Measurements from ENCODE around the gene RSAD2. TPM values are rescaled to one million over a fixed set of nuclear protein-coding genes. Genes with fewer than 3 reads are reported as not detected.

RSAD2 gene
- total RNA-seq, 4 donors from 2014 or later = 3.7 to 7.0 (median 5.8) TPM

- Histone ChIP-seq H3K27ac (replicated peaks in 1 of 4) (no peak overlapping the region), H3K9me3 (peaks cover 8 to 91% (median 70%) of the 10 kb centered on the region in 4 donors), H3K4me1 (no peaks in the 10 kb centered on the region), H3K36me3 (peaks cover 16 to 58% (median 53%) of the 10 kb centered on the region in 4 donors), H3K4me3 (no peak overlapping the region), H3K27me3 (no peaks in the 10 kb centered on the region)
- DNase-seq (ENCODE audit: extremely low spot score) = no peak
- intact Hi-C loops (cut with DNase I) = no loop called here
- TF ChIP-seq, protein P1, sequence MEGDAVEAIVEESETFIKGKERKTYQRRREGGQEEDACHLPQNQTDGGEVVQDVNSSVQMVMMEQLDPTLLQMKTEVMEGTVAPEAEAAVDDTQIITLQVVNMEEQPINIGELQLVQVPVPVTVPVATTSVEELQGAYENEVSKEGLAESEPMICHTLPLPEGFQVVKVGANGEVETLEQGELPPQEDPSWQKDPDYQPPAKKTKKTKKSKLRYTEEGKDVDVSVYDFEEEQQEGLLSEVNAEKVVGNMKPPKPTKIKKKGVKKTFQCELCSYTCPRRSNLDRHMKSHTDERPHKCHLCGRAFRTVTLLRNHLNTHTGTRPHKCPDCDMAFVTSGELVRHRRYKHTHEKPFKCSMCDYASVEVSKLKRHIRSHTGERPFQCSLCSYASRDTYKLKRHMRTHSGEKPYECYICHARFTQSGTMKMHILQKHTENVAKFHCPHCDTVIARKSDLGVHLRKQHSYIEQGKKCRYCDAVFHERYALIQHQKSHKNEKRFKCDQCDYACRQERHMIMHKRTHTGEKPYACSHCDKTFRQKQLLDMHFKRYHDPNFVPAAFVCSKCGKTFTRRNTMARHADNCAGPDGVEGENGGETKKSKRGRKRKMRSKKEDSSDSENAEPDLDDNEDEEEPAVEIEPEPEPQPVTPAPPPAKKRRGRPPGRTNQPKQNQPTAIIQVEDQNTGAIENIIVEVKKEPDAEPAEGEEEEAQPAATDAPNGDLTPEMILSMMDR (IDR thresholded peaks at IDR 0.05) = no peak
- no peak for TF ChIP-seq EP300 (IDR thresholded peaks at IDR 0.05)
- 87% methylated on average over 5 of the region's 6 CpGs for WGBS
Observed at GRCh38 chr2:6846967-6847681, 30.5 kb upstream of the RSAD2 start.

- no peak for DNase-seq (ENCODE audit: extremely low spot score)
- Histone ChIP-seq H3K4me3 (no peak overlapping the region), H3K36me3 (peaks cover 16 to 88% (median 51%) of the 10 kb centered on the region in 4 donors), H3K27me3 (no peaks in the 10 kb centered on the region), H3K9me3 (peaks cover 0 to 40% (median 23%) of the 10 kb centered on the region in 4 donors), H3K4me1 (no peaks in the 10 kb centered on the region), H3K27ac (replicated peaks in 1 of 4) (no peak overlapping the region)
- TF ChIP-seq POLR2AphosphoS5 (IDR thresholded peaks at IDR 0.05) (no peak), POLR2A (IDR thresholded peaks at IDR 0.05; ENCODE audit: low read depth) (no peak), EP300 (IDR thresholded peaks at IDR 0.05) (no peak)
- TF ChIP-seq, protein P1 (IDR thresholded peaks at IDR 0.05) = no peak
- 90% methylated on average over 2 of the region's 2 CpGs for WGBS
- intact Hi-C loops (cut with DNase I) = no loop called here
Observed at GRCh38 chr2:6852195-6852594, 25.4 kb upstream of the RSAD2 start.

DNA sequence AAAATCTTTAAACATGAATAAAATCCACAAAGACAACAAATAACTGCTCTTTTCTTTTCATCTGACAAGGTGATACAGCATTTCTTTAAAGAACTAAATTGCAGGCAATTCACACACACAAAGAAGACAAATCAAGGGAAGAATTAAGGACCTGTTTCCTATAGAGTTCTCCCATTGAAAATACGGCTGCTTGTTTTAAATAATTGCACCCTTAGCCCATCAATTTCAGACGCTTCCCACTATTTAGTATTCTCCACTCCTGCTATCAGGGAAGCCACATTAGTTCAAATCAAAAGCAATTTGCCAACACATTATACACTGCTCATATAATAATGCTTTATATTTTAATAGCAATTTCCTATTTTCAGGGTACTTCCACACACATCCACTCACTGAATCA lies 23.2 kb upstream of the RSAD2 start:
- H3K36me3 ChIP-seq = peaks cover 11 to 84% (median 43%) of the 10 kb centered on the region in 4 donors
- H3K4me3 ChIP-seq = no peak overlapping the region
- H3K27me3 ChIP-seq = no peaks in the 10 kb centered on the region
- peaks cover 0 to 29% (median 15%) of the 10 kb centered on the region in 4 donors for H3K9me3 ChIP-seq
- no peak overlapping the region for H3K27ac ChIP-seq (replicated peaks in 1 of 4)
- no peaks in the 10 kb centered on the region for H3K4me1 ChIP-seq
- no peak for DNase-seq (ENCODE audit: extremely low spot score)
- TF ChIP-seq EP300 (IDR thresholded peaks at IDR 0.05) (no peak), POLR2A (IDR thresholded peaks at IDR 0.05; ENCODE audit: low read depth) (no peak), POLR2AphosphoS5 (IDR thresholded peaks at IDR 0.05) (no peak)
- TF ChIP-seq, protein P1 (IDR thresholded peaks at IDR 0.05) = no peak
- WGBS = 87% methylated on average over 2 of the region's 2 CpGs
- intact Hi-C loops (cut with DNase I) = no loop called here

GRCh38 chr2:6855860-6856547 lies 21.6 kb upstream of the RSAD2 start:
- Histone ChIP-seq H3K4me1 (no peaks in the 10 kb centered on the region), H3K4me3 (no peak overlapping the region), H3K36me3 (peaks cover 0 to 84% (median 41%) of the 10 kb centered on the region in 4 donors), H3K27ac (replicated peaks in 1 of 4) (no peak overlapping the region), H3K9me3 (peaks cover 0 to 18% (median 12%) of the 10 kb centered on the region in 4 donors), H3K27me3 (no peaks in the 10 kb centered on the region)
- intact Hi-C loops (cut with DNase I) = no loop called here
- DNase-seq (ENCODE audit: extremely low spot score) = no peak
- TF ChIP-seq EP300 (IDR thresholded peaks at IDR 0.05) (no peak), POLR2A (IDR thresholded peaks at IDR 0.05; ENCODE audit: low read depth) (no peak), POLR2AphosphoS5 (IDR thresholded peaks at IDR 0.05) (no peak)
- TF ChIP-seq, protein P1 (IDR thresholded peaks at IDR 0.05) = no peak

All from esophagus muscularis mucosa (tissue), 4 donors.